IgD-negative memory B cell (primary cell): Measurements from ENCODE around the gene ARHGAP45. TPM values are rescaled to one million over a fixed set of nuclear protein-coding genes. Genes with fewer than 3 reads are reported as not detected.

Experiments
- H3K27ac Mint-ChIP-seq, 3 donors: one replicate each; pipeline ENCODE4 v1.8.0; 2020 to 2022; ENCODE audit warnings: mild to moderate bottlenecking in 3 of 3, mixed read lengths in 3 of 3, moderate library complexity in 1 of 3
- H3K27me3 Mint-ChIP-seq: one replicate; pipeline ENCODE4 v1.8.0; 2021; ENCODE audit warnings: mixed read lengths
- H3K36me3 Mint-ChIP-seq: one replicate; pipeline ENCODE4 v1.8.0; 2020; ENCODE audit warnings: mild to moderate bottlenecking, mixed read lengths
- H3K4me1 Mint-ChIP-seq, 3 donors: one replicate each; pipeline ENCODE4 v1.8.0; 2020 to 2022; ENCODE audit warnings: mixed read lengths in 3 of 3, mild to moderate bottlenecking in 1 of 3
- H3K4me3 Mint-ChIP-seq, 4 donors: one replicate each; pipeline ENCODE4 v1.8.0; 2020 to 2022; ENCODE audit warnings: mild to moderate bottlenecking in 4 of 4, mixed read lengths in 4 of 4, moderate library complexity in 3 of 4
- H3K9me3 Mint-ChIP-seq, 3 donors: one replicate each; pipeline ENCODE4 v1.8.0; 2020 to 2021; ENCODE audit warnings: mixed read lengths in 3 of 3, mild to moderate bottlenecking in 1 of 3
- polyA plus RNA-seq: library from polyadenylated mRNA; unstranded; fragments of 300-500 nt; fragmentation: Illumina TruSeq; gene quantifications from one replicate; pipeline ENCODE4 v1.2.3, GENCODE V29; 2021

The ARHGAP45 gene
- polyA plus RNA-seq, 1 donor from 2014 or later = 391 TPM

DNA sequence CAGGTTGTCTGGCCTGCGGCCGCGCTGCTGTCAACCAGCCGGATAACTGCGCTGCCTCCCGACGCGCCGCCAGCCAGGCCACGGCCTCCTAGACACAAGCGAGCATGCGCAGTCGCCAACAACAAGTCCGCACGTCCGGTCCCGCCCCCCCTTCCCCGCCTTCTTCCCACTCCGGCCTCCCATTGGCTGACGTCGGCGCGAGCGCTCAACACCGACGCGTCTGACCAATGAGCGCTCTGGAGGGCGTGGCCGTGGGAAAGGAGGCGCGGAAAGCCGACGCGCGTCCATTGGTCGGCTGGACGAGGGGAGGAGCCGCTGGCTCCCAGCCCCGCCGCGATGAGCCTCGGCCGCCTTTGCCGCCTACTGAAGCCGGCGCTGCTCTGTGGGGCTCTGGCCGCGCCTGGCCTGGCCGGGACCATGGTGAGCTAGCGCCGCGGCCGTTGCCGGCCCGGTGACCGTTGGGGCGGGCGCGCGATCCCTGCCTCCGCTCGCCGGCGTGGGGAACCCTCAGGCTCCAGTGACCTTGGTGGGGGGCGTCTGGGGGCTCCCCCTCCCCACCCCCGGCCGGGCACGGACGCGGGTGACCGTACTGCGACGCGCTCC lies 36.8 kb downstream of the ARHGAP45 start, which contains the start of gene GPX4:
GPX4 (plus strand) TSS at position 287 of the 603 bp plus-strand sequence; CDS start at position 337, 50 bp downstream.
- Mint-ChIP-seq H3K27me3 (no peaks in the 10 kb centered on the region), H3K9me3 (peaks cover 0 to 2% (median 0%) of the 10 kb centered on the region in 3 donors), H3K36me3 (no peaks in the 10 kb centered on the region), H3K27ac (peak within 1 kb of the TSS; percentile 94 to 97 (median 96)), H3K4me3 (peak within 1 kb of the TSS; percentile 78 to 92 (median 86)), H3K4me1 (peaks cover 17 to 26% (median 22%) of the 10 kb centered on the region in 3 donors)

DNA sequence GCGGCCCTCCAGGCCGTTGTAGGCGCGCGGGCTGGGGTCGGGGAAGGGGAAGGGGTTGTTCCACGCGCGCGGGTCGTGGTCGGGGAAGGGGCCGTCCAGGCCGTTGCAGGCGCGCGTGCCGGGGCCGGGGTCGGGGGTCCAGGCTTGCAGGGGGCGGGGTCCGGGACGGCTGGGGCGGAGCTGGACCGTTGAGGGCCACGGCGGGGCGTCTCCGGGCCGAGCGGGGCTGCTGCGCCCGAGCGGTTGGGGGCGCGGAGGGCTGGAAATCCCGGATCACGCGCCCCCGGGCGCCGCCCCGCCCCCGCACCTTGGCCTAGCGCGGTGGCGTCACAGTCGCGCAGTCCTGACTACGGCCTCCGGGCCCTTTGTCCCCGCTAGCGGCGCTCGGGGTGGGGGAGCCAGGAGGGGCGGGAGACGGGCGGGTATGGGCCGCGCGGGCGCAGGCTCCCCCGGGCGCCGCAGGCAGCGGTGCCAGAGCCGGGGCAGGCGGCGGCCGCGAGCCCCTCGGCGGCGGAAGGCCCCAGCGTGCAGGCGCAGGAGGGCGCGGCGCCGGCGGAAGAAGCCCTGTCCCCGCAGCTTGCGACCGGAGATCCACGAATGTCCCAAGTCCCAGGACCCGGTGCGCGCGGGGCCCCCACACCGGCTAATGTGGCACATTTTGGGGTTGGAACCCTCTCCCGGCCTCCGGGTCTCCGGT lies 37.5 kb downstream of the ARHGAP45 start:
- Mint-ChIP-seq H3K27me3 (no peaks in the 10 kb centered on the region), H3K36me3 (no peaks in the 10 kb centered on the region), H3K9me3 (peaks cover 0 to 2% (median 0%) of the 10 kb centered on the region in 3 donors), H3K27ac (peak overlapping the region; percentile 82 to 97 (median 92)), H3K4me3 (peak overlapping the region; percentile 68 to 92 (median 86)), H3K4me1 (peaks cover 17 to 23% (median 22%) of the 10 kb centered on the region in 3 donors)

DNA sequence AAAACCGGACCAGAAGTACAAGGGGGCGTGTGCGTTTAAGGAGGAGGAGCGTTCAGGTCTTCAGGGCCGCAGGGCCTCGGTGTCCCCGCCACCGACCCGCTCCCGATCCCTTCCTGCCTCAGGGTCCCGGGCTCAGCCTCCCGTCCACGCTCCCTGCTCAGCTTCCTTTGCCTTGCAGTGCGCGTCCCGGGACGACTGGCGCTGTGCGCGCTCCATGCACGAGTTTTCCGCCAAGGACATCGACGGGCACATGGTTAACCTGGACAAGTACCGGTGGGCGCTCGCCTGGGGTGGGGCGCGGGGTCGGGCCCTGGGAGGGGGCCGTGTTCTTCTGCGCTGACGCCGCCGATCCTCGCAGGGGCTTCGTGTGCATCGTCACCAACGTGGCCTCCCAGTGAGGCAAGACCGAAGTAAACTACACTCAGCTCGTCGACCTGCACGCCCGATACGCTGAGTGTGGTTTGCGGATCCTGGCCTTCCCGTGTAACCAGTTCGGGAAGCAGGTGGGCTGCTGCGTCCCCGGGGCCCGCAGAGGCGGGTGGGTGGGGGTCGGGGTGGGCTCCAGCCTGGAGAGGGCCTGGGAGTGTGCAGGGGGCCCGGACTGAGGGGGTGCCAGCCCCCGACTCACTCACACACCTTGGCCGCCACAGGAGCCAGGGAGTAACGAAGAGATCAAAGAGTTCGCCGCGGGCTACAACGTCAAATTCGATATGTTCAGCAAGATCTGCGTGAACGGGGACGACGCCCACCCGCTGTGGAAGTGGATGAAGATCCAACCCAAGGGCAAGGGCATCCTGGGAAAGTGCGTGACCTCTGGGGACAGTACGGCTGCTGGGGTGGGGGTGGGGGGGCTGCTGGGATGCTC lies 38.3 kb downstream of the ARHGAP45 start:
- peak overlapping the region; percentile 74 to 92 (median 86) for H3K4me3 Mint-ChIP-seq
- peak overlapping the region; percentile 91 to 92 (median 91) for H3K27ac Mint-ChIP-seq
- H3K4me1 Mint-ChIP-seq = peaks cover 17 to 19% (median 19%) of the 10 kb centered on the region in 3 donors
- no peaks in the 10 kb centered on the region for H3K27me3 Mint-ChIP-seq
- H3K9me3 Mint-ChIP-seq = no peaks in the 10 kb centered on the region
- H3K36me3 Mint-ChIP-seq = no peaks in the 10 kb centered on the region

DNA sequence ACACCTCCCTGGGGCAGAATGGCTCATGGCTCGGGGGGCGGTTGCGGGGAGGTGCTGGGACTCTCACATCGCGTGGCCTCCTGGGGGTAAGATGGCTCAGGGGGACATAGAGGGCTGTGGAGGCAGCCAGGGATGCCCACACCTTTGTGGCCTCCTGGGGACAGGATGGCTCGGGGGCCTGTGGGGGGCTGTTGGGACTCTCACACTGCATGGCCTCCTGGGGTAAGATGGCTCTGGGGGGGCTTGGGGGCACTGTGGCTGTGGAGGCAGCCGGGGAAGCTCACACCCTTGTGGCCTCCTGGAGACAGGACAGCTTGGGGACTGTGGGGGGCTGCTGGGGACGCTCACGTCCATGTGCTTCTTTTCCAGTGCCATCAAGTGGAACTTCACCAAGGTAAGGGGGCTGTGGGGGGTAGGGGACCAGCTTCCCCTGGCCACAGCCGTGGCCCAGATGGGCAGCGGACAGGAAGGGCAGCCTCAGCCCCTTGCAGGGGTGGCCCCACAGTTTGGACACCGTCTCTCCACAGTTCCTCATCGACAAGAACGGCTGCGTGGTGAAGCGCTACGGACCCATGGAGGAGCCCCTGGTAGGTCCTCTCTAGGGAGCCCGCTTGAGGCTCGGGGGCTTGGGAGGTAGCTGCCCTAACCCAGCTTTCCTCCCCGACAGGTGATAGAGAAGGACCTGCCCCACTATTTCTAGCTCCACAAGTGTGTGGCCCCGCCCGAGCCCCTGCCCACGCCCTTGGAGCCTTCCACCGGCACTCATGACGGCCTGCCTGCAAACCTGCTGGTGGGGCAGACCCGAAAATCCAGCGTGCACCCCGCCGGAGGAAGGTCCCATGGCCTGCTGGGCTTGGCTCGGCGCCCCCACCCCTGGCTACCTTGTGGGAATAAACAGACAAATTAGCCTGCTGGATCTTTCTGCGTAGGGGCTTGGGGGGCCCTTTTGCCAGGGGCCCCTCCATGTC lies 39.2 kb downstream of the ARHGAP45 start:
- Mint-ChIP-seq H3K36me3 (no peaks in the 10 kb centered on the region), H3K27ac (peak overlapping the region; percentile 86 to 91 (median 91)), H3K4me3 (peak overlapping the region; percentile 46 to 85 (median 76)), H3K4me1 (peaks cover 17 to 19% (median 19%) of the 10 kb centered on the region in 3 donors), H3K9me3 (no peaks in the 10 kb centered on the region), H3K27me3 (no peaks in the 10 kb centered on the region)

DNA sequence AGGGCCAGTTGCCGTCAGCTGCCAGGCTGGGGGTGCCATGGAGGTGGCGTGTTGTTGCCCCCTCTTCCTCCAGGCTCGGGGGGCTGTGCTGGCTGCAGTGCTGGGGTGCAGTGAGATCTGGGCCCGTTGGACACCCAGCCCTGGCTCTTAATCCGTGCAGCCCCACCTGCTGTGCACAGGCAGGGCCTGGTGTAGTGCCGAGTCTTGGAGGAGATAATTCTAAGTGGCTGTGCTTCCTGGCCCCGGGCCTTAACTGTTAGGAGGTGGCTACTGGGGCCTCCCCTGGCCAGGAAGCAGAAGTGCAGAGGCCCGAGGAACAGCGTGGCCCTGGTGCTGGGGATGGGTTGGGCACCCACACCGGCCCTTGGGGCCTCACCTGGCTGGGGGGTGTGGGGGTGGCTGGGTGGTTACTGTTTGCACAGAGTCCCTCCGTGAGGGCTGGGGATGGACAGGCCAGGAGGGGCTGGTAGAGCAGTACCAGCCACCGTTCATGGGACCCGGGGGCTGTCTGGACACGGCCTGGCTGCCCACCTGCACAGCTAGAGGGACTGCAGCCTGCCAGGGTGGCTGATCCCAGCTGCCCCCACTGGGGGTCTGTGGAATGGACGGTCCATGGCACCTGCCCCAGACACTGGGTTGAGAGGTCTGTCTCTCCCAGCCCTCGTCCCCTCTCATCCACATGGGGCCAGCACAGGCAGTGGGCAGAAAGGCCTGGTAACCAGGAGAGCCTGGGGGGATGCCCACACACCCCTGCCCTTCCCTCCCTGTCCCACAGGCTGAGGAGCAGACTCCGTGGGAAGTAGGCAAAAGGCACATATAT lies 40.1 kb downstream of the ARHGAP45 start:
- H3K4me3 Mint-ChIP-seq = peak overlapping the region; percentile 23 to 74 (median 38)
- H3K36me3 Mint-ChIP-seq = no peaks in the 10 kb centered on the region
- H3K27me3 Mint-ChIP-seq = no peaks in the 10 kb centered on the region
- H3K9me3 Mint-ChIP-seq = no peaks in the 10 kb centered on the region
- H3K27ac Mint-ChIP-seq = peak overlapping the region; percentile 86 to 91 (median 91)
- peaks cover 11 to 13% (median 13%) of the 10 kb centered on the region in 3 donors for H3K4me1 Mint-ChIP-seq

DNA sequence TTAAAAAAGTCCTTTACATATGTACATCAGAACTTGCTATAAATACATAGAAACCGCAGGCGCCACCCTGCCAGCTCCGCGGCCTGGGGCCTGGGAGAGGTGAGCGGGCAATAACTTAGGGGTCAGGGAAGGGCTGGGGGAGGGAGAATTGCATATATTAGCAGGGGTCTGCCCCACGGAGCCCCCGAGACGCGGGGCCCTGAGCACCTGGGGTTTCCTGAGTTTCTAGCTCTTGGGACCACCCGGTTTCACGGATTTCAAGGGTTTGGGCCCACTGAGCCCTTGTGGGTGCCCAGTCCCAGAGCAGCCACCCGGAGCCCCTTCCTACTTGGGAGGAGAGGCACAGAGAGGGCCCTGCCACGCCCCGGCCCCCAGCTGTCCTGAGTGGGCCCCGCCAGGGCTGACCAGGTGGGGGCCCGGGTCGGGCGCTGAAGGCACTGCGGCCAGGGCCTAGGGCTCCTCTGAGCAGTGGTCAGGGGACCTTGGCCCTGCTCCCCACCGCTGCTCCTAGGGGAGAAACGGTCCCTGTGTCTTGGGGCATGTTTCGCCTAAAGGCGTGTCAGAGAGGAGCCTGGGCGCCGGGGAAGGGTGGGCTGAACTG lies 40.8 kb downstream of the ARHGAP45 start:
- Mint-ChIP-seq H3K4me3 (peak overlapping the region in 2 of 4 donors; percentile 32 to 74), H3K36me3 (no peaks in the 10 kb centered on the region), H3K27me3 (no peaks in the 10 kb centered on the region), H3K9me3 (no peaks in the 10 kb centered on the region), H3K27ac (peak overlapping the region in 1 of 3 donors; percentile 91), H3K4me1 (peaks cover 6 to 9% (median 8%) of the 10 kb centered on the region in 3 donors)

DNA sequence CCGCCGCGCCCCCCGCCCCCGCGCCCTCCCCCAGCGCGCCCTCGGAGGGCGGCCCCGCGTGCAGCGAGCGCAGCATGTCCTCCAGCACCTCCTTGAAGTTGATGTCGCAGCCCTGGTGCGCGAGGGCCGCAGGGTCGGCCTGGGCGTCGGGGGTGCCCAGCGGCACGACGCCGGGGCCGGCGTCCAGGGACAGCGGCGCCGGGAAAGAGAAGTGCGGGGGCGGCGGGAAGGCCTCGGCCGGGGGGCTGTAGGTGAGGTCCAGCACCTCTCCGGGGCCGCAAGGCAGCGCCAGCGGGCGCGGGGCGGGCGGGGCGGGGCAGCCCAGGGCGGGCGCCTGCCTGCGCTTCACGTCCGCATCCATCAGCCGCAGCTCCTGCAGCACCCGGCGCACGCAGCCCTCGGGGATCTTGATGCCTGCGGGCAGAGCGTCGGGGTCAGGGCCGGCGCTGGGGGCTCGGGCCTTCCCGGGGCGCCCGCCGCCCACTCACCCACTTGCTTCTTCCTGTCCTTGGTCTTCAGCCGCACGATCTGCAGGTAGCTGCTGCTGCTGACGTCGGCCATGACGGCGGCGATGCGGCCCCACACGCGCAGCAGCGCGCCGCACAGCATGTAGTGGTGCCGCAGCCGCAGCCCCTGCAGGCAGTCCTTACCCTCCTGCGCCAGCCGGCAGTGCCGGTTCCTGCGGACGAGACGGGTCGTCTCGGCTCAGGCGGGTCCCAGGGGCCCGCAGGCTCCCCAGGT lies 41.5 kb downstream of the ARHGAP45 start:
- Mint-ChIP-seq H3K4me1 (peaks cover 1 to 5% (median 4%) of the 10 kb centered on the region in 3 donors), H3K4me3 (no peak overlapping the region), H3K27me3 (no peaks in the 10 kb centered on the region), H3K36me3 (no peaks in the 10 kb centered on the region), H3K9me3 (no peaks in the 10 kb centered on the region), H3K27ac (no peak overlapping the region)

DNA sequence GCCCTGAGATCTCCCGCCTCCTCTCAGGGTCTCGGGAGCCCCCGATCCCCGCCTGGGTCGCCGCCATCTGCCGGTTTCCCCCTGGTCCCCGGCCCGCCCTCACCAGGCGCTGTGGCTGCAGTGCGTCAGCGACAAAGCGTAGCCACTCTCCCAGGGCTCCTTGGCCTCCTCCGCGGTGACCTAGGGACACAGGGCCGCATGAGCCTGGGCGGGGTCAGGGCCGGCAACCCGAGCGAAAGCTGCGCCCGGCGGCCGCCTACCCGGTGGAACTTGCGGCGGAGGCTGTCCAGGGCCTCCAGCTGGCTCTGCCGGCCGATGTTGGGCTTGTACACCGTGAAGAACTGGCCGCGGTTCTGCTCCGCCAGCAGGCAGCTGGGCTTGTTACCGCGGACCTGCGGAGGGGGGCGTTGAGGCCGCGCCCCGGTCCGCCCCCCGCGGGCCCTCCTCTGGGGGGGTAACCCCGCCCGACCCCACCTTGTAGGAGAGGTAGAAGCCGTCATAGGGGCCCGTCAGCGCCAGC lies 42.1 kb downstream of the ARHGAP45 start:
- no peaks in the 10 kb centered on the region for H3K36me3 Mint-ChIP-seq
- H3K4me3 Mint-ChIP-seq = no peak overlapping the region
- no peaks in the 10 kb centered on the region for H3K9me3 Mint-ChIP-seq
- H3K4me1 Mint-ChIP-seq = peaks cover 0 to 3% (median 2%) of the 10 kb centered on the region in 3 donors
- no peaks in the 10 kb centered on the region for H3K27me3 Mint-ChIP-seq
- no peak overlapping the region for H3K27ac Mint-ChIP-seq

DNA sequence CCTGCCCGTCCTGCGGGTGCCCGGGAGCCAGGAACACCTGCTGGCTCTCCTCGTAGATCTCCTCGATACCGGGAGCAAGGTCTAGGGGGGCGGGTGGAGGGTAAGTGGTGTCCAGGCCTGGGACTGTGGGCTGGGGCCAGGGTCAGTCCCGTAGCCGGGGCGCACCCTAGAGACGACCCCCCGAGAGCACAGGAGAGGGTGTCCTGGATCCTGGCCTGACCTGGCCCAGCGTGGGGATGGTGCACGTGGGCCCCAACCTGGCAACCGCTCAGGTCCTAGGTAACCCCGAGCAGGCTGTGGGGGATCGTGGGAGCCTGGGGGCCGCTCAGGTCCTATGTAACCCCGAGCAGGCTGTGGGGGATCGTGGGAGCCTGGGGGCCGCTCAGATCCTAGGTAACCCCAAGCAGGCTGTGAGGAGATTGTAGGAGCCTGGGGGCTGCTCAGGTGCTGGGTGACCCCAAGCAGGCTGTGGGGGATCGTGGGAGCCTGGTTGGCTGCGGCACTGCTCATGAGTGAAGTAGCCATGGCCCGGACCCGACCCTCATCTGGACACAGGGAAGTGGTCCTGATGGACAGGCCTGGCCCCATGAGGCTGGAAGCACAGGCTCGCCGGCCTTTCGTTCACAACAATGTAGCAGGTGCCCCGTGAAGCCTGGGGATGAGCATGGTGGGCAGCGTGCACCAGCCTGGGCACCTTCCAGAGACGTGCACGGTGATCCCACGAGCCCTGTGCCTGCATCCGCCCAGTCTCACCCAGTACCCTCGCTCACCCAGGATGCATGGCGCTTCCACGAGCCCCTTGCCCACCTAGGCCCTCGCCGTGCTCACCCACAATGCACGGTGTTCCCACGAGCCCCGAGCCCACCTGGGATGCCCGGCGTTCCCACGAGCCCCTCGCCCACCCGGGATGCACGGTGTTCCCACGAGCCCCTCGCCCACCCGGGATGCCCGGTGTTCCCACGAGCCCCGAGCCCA lies 43.0 kb downstream of the ARHGAP45 start:
- no peak overlapping the region for H3K4me3 Mint-ChIP-seq
- H3K4me1 Mint-ChIP-seq = peaks cover 0 to 3% (median 2%) of the 10 kb centered on the region in 3 donors
- no peaks in the 10 kb centered on the region for H3K36me3 Mint-ChIP-seq
- H3K27me3 Mint-ChIP-seq = no peaks in the 10 kb centered on the region
- peak overlapping the region in 1 of 3 donors; percentile 39 for H3K27ac Mint-ChIP-seq
- no peaks in the 10 kb centered on the region for H3K9me3 Mint-ChIP-seq

DNA sequence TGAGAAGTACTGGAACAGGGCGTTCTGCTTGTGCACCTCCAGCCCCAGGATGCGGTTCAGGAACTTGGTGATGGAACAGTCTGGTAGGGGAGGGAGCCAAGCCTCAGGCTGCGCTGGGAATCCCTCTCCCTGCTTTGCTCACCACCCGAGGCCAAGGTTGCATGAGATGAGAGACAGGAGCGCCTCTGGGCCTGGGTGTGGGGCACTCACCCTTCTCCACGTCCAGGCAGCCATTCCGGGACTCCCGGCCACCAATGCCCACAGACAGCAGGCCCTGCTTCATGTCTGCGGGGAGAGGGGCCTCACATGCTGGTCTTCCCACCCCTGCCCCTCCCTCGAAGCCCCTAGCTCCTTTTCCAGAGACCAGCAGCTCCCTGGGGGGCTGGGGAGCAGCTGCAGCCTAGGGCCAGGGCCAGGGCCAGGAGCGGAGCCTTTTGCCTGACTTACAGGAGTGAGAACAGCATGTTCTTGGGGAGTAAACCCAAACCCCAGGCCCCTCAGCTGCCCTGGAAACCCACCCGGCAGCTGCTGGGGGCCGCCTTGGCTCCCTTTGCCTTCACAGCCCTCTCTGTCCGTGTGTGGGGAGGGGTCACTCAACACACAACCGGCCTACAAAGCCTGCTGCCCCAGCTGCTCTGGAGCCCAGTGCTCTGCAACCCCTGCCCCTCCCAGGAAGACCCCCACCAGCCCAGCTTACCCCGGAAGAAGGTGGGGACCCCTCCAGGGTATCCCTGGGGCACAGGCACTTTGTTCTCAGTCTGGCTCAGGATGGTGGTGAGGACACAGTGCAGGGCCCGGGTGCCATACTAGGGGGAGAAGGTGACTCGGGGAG lies 44.1 kb downstream of the ARHGAP45 start:
- peaks cover 0 to 3% (median 2%) of the 10 kb centered on the region in 3 donors for H3K4me1 Mint-ChIP-seq
- no peaks in the 10 kb centered on the region for H3K36me3 Mint-ChIP-seq
- H3K27me3 Mint-ChIP-seq = no peaks in the 10 kb centered on the region
- no peaks in the 10 kb centered on the region for H3K9me3 Mint-ChIP-seq
- H3K27ac Mint-ChIP-seq = no peak overlapping the region
- H3K4me3 Mint-ChIP-seq = no peak overlapping the region
